Measurements from ENCODE around the gene ZNF556.

ZNF556 gene

GRCh38 chr19:2852598-2852997 is 14.5 kb upstream of the ZNF556 start:
- no peak for DNase-seq (ENCODE audit: low spot score)
- Histone ChIP-seq H3K23ac (ENCODE audit: low read depth, low read length, poor library complexity) (no peak overlapping the region), H3K18ac (ENCODE audit: low read length) (no peak overlapping the region), H3K27ac (replicated peaks; ENCODE audit: low read length) (no peak overlapping the region), H3K9ac (ENCODE audit: low read depth, low read length, poor library complexity) (no peak overlapping the region), H3K79me1 (ENCODE audit: low read depth, low read length) (no peaks in the 10 kb centered on the region), H4K8ac (ENCODE audit: low read depth, low read length) (no peak overlapping the region), H4K91ac (ENCODE audit: low read depth, low read length, poor library complexity) (no peak overlapping the region), H2BK120ac (ENCODE audit: low read depth, low read length) (no peak overlapping the region), H3K36me3 (replicated peaks in 1 of 2; ENCODE audit: control insufficient read depth in 2 of 2, insufficient read depth in 2 of 2, low read length in 2 of 2) (peaks cover 28 to 62% of the 10 kb centered on the region in 2 donors), H2BK5ac (ENCODE audit: low read length) (no peak overlapping the region), H2BK15ac (ENCODE audit: low read length) (no peak overlapping the region), H3K4me1 (ENCODE audit: control insufficient read depth in 2 of 2, insufficient read depth in 1 of 2, low read depth in 1 of 2, low read length in 2 of 2) (no peaks in the 10 kb centered on the region), H3K14ac (ENCODE audit: low read length) (no peak overlapping the region), H2BK12ac (ENCODE audit: low read length) (no peak overlapping the region), H3K9me3 (replicated peaks in 1 of 2; ENCODE audit: control insufficient read depth in 2 of 2, insufficient read depth in 1 of 2, low read depth in 1 of 2, low read length in 2 of 2) (peaks cover 44 to 76% of the 10 kb centered on the region in 2 donors), H3K4ac (ENCODE audit: low read length) (no peak overlapping the region), H2AK5ac (ENCODE audit: low read depth, low read length) (no peak overlapping the region), H3K4me3 (ENCODE audit: low read length in 2 of 2) (no peak overlapping the region), H3K4me2 (ENCODE audit: insufficient read depth, low read length, poor library complexity, severe bottlenecking) (no peak overlapping the region), H2AFZ (ENCODE audit: low read length) (no peak overlapping the region), H3K27me3 (ENCODE audit: control insufficient read depth in 3 of 3, insufficient read depth in 3 of 3, low read depth in 1 of 3, low read length in 3 of 3) (no peaks in the 10 kb centered on the region)
- no CpG with 5 or more reads among the region's 10 CpGs for WGBS, 2 donors (ENCODE audit: extremely low coverage in 2 of 2, insufficient read length in 2 of 2, insufficient replicate concordance in 1 of 2)

GRCh38 chr19:2853015-2853606 is 14.0 kb upstream of the ZNF556 start:
- H3K14ac ChIP-seq (ENCODE audit: low read length), result no peak overlapping the region
- H3K36me3 ChIP-seq (replicated peaks in 1 of 2; ENCODE audit: control insufficient read depth in 2 of 2, insufficient read depth in 2 of 2, low read length in 2 of 2), result peaks cover 28 to 62% of the 10 kb centered on the region in 2 donors
- H2BK15ac ChIP-seq (ENCODE audit: low read length), result no peak overlapping the region
- H2BK120ac ChIP-seq (ENCODE audit: low read depth, low read length), result no peak overlapping the region
- H3K79me1 ChIP-seq (ENCODE audit: low read depth, low read length), result no peaks in the 10 kb centered on the region
- no peak overlapping the region for H3K9ac ChIP-seq (ENCODE audit: low read depth, low read length, poor library complexity)
- no peak overlapping the region for H3K4me3 ChIP-seq (ENCODE audit: low read length in 2 of 2)
- H4K8ac ChIP-seq (ENCODE audit: low read depth, low read length), result no peak overlapping the region
- no peak overlapping the region for H4K91ac ChIP-seq (ENCODE audit: low read depth, low read length, poor library complexity)
- H2BK12ac ChIP-seq (ENCODE audit: low read length), result no peak overlapping the region
- no peak overlapping the region for H3K4me2 ChIP-seq (ENCODE audit: insufficient read depth, low read length, poor library complexity, severe bottlenecking)
- no peak overlapping the region for H3K18ac ChIP-seq (ENCODE audit: low read length)
- H2AFZ ChIP-seq (ENCODE audit: low read length), result no peak overlapping the region
- H3K9me3 ChIP-seq (replicated peaks in 1 of 2; ENCODE audit: control insufficient read depth in 2 of 2, insufficient read depth in 1 of 2, low read depth in 1 of 2, low read length in 2 of 2), result peaks cover 47 to 73% of the 10 kb centered on the region in 2 donors
- no peak overlapping the region for H3K4ac ChIP-seq (ENCODE audit: low read length)
- H2BK5ac ChIP-seq (ENCODE audit: low read length), result no peak overlapping the region
- DNase-seq (ENCODE audit: low spot score), result no peak
- WGBS, 2 donors (ENCODE audit: extremely low coverage in 2 of 2, insufficient read length in 2 of 2, insufficient replicate concordance in 1 of 2), result no CpG with 5 or more reads among the region's 11 CpGs
- no peak overlapping the region for H3K27ac ChIP-seq (replicated peaks; ENCODE audit: low read length)
- H2AK5ac ChIP-seq (ENCODE audit: low read depth, low read length), result no peak overlapping the region
- no peaks in the 10 kb centered on the region for H3K4me1 ChIP-seq (ENCODE audit: control insufficient read depth in 2 of 2, insufficient read depth in 1 of 2, low read depth in 1 of 2, low read length in 2 of 2)
- H3K27me3 ChIP-seq (ENCODE audit: control insufficient read depth in 3 of 3, insufficient read depth in 3 of 3, low read depth in 1 of 3, low read length in 3 of 3), result no peaks in the 10 kb centered on the region
- no peak overlapping the region for H3K23ac ChIP-seq (ENCODE audit: low read depth, low read length, poor library complexity)

GRCh38 chr19:2854849-2855248 is 12.3 kb upstream of the ZNF556 start:
- H2AFZ ChIP-seq (ENCODE audit: low read length), result no peak overlapping the region
- H3K36me3 ChIP-seq (replicated peaks in 1 of 2; ENCODE audit: control insufficient read depth in 2 of 2, insufficient read depth in 2 of 2, low read length in 2 of 2), result peaks cover 26 to 60% of the 10 kb centered on the region in 2 donors
- no peak overlapping the region for H2AK5ac ChIP-seq (ENCODE audit: low read depth, low read length)
- no peak overlapping the region for H2BK120ac ChIP-seq (ENCODE audit: low read depth, low read length)
- no peak overlapping the region for H2BK12ac ChIP-seq (ENCODE audit: low read length)
- DNase-seq (ENCODE audit: low spot score), result no peak
- H3K4me3 ChIP-seq (ENCODE audit: low read length in 2 of 2), result no peak overlapping the region
- H4K8ac ChIP-seq (ENCODE audit: low read depth, low read length), result no peak overlapping the region
- H3K18ac ChIP-seq (ENCODE audit: low read length), result no peak overlapping the region
- H3K14ac ChIP-seq (ENCODE audit: low read length), result no peak overlapping the region
- no peak overlapping the region for H2BK5ac ChIP-seq (ENCODE audit: low read length)
- no peak overlapping the region for H3K23ac ChIP-seq (ENCODE audit: low read depth, low read length, poor library complexity)
- no peak overlapping the region for H3K9ac ChIP-seq (ENCODE audit: low read depth, low read length, poor library complexity)
- no peak overlapping the region for H2BK15ac ChIP-seq (ENCODE audit: low read length)
- H3K4ac ChIP-seq (ENCODE audit: low read length), result no peak overlapping the region
- no CpG with 5 or more reads among the region's 3 CpGs for WGBS, 2 donors (ENCODE audit: extremely low coverage in 2 of 2, insufficient read length in 2 of 2, insufficient replicate concordance in 1 of 2)
- H3K4me1 ChIP-seq (ENCODE audit: control insufficient read depth in 2 of 2, insufficient read depth in 1 of 2, low read depth in 1 of 2, low read length in 2 of 2), result no peaks in the 10 kb centered on the region
- H3K27ac ChIP-seq (replicated peaks; ENCODE audit: low read length), result no peak overlapping the region
- no peaks in the 10 kb centered on the region for H3K79me1 ChIP-seq (ENCODE audit: low read depth, low read length)
- H4K91ac ChIP-seq (ENCODE audit: low read depth, low read length, poor library complexity), result no peak overlapping the region
- no peak overlapping the region for H3K4me2 ChIP-seq (ENCODE audit: insufficient read depth, low read length, poor library complexity, severe bottlenecking)
- no peaks in the 10 kb centered on the region for H3K27me3 ChIP-seq (ENCODE audit: control insufficient read depth in 3 of 3, insufficient read depth in 3 of 3, low read depth in 1 of 3, low read length in 3 of 3)
- peaks cover 52 to 74% of the 10 kb centered on the region in 2 donors for H3K9me3 ChIP-seq (replicated peaks in 1 of 2; ENCODE audit: control insufficient read depth in 2 of 2, insufficient read depth in 1 of 2, low read depth in 1 of 2, low read length in 2 of 2)

GRCh38 chr19:2856457-2857050 is 10.6 kb upstream of the ZNF556 start:
- Histone ChIP-seq H3K36me3 (replicated peaks in 1 of 2; ENCODE audit: control insufficient read depth in 2 of 2, insufficient read depth in 2 of 2, low read length in 2 of 2) (peaks cover 22 to 43% of the 10 kb centered on the region in 2 donors), H2BK5ac (ENCODE audit: low read length) (no peak overlapping the region), H3K9me3 (replicated peaks in 1 of 2; ENCODE audit: control insufficient read depth in 2 of 2, insufficient read depth in 1 of 2, low read depth in 1 of 2, low read length in 2 of 2) (peaks cover 48 to 59% of the 10 kb centered on the region in 2 donors), H3K14ac (ENCODE audit: low read length) (no peak overlapping the region), H3K4me1 (ENCODE audit: control insufficient read depth in 2 of 2, insufficient read depth in 1 of 2, low read depth in 1 of 2, low read length in 2 of 2) (no peaks in the 10 kb centered on the region), H4K91ac (ENCODE audit: low read depth, low read length, poor library complexity) (no peak overlapping the region), H3K4me2 (ENCODE audit: insufficient read depth, low read length, poor library complexity, severe bottlenecking) (no peak overlapping the region), H3K4me3 (ENCODE audit: low read length in 2 of 2) (no peak overlapping the region), H2BK12ac (ENCODE audit: low read length) (no peak overlapping the region), H3K27ac (replicated peaks; ENCODE audit: low read length) (no peak overlapping the region), H3K4ac (ENCODE audit: low read length) (no peak overlapping the region), H2BK15ac (ENCODE audit: low read length) (no peak overlapping the region), H3K27me3 (ENCODE audit: control insufficient read depth in 3 of 3, insufficient read depth in 3 of 3, low read depth in 1 of 3, low read length in 3 of 3) (no peaks in the 10 kb centered on the region), H2BK120ac (ENCODE audit: low read depth, low read length) (no peak overlapping the region), H4K8ac (ENCODE audit: low read depth, low read length) (no peak overlapping the region), H2AK5ac (ENCODE audit: low read depth, low read length) (no peak overlapping the region), H2AFZ (ENCODE audit: low read length) (no peak overlapping the region), H3K18ac (ENCODE audit: low read length) (no peak overlapping the region), H3K23ac (ENCODE audit: low read depth, low read length, poor library complexity) (no peak overlapping the region), H3K9ac (ENCODE audit: low read depth, low read length, poor library complexity) (no peak overlapping the region), H3K79me1 (ENCODE audit: low read depth, low read length) (no peaks in the 10 kb centered on the region)
- DNase-seq (ENCODE audit: low spot score), result no peak
- no CpG with 5 or more reads among the region's 5 CpGs for WGBS, 2 donors (ENCODE audit: extremely low coverage in 2 of 2, insufficient read length in 2 of 2, insufficient replicate concordance in 1 of 2)

Measured in neuronal stem cell (in vitro differentiated cells).